HepG2 (cell line): ENCODE results near the gene ATE1. TPM values are rescaled to one million over a fixed set of nuclear protein-coding genes. Genes with fewer than 3 reads are reported as not detected.

Experiments used
- AHR ChIP-seq: IDR thresholded peaks from 2 replicates; pipeline ENCODE4 v1.6.1; 2018; ENCODE audit warnings: missing genetic modification reagents, missing compliant biosample characterization
- ATF3 ChIP-seq: sonication (generic); formaldehyde crosslinking; IDR thresholded peaks from 2 replicates; pipeline ENCODE4 v1.4.0; 2020; ENCODE audit warnings: missing genetic modification reagents
- BHLHE40 ChIP-seq: IDR thresholded peaks from 2 replicates; pipeline ENCODE4 v1.6.1; 2011; ENCODE audit warnings: low read length, improper control_type of control experiment
- CAMTA2 ChIP-seq: sonication (generic); formaldehyde crosslinking; IDR thresholded peaks from 2 replicates; pipeline ENCODE4 v1.4.0; 2020; ENCODE audit warnings: mild to moderate bottlenecking, missing genetic modification reagents, borderline replicate concordance
- E2F5 ChIP-seq: sonication (generic); formaldehyde crosslinking; conservative IDR thresholded peaks from 2 replicates; pipeline ENCODE4 v1.4.0; 2020; ENCODE audit warnings: missing genetic modification reagents
- EHMT2 ChIP-seq: fragments of 200-600 bp; sonication (generic); IDR thresholded peaks from 2 replicates; pipeline ENCODE4 v1.7.0; 2017; ENCODE audit warnings: antibody characterized with exemption, low read depth, low read length, borderline replicate concordance
- HNRNPUL1 ChIP-seq: fragments of 200-400 bp; formaldehyde crosslinking; IDR thresholded peaks from 2 replicates; pipeline ENCODE4 v1.6.1; 2017; ENCODE audit warnings: low read depth, mild to moderate bottlenecking, low read length, moderate library complexity
- JUND ChIP-seq: sonication (generic); formaldehyde crosslinking; IDR thresholded peaks from 2 replicates; pipeline ENCODE4 v1.8.0; 2022; ENCODE audit warnings: mild to moderate bottlenecking, missing genetic modification reagents
- MBNL3 ChIP-seq: fragments of 250-450 bp; sonication (Bioruptor Pico); conservative IDR thresholded peaks from 2 replicates; pipeline ENCODE4 v1.8.0; 2022; ENCODE audit warnings: mild to moderate bottlenecking, inconsistent platforms
- NFIB ChIP-seq: sonication (generic); formaldehyde crosslinking; IDR thresholded peaks from 2 replicates; pipeline ENCODE4 v1.9.0; 2021; ENCODE audit warnings: missing genetic modification reagents, mild to moderate bottlenecking, borderline replicate concordance
- NFRKB ChIP-seq: fragments of 450-650 bp; IDR thresholded peaks from 2 replicates; pipeline ENCODE4 v1.6.1; 2017
- PAXIP1 ChIP-seq: sonication (generic); formaldehyde crosslinking; conservative IDR thresholded peaks from 2 replicates; pipeline ENCODE4 v1.4.0; 2020; ENCODE audit warnings: mild to moderate bottlenecking, missing genetic modification reagents, moderate library complexity
- PLSCR1 ChIP-seq: sonication (generic); formaldehyde crosslinking; IDR thresholded peaks from 2 replicates; pipeline ENCODE4 v1.5.0; 2020; ENCODE audit warnings: missing genetic modification reagents, mild to moderate bottlenecking, borderline replicate concordance
- POLR2A ChIP-seq, 2 experiments: IDR thresholded peaks; 2 replicates each; pipeline ENCODE4 v1.6.1; 2011; ENCODE audit warnings: low read depth in 2 of 2, low read length in 2 of 2, mild to moderate bottlenecking in 1 of 2, moderate library complexity in 1 of 2; ENCODE audit not compliant: insufficient read depth in 1 of 2
- RBM22 ChIP-seq: fragments of 200-400 bp; formaldehyde crosslinking; optimal IDR thresholded peaks from 2 replicates; pipeline ENCODE3; 2017; ENCODE audit warnings: mild to moderate bottlenecking, low read length, moderate library complexity
- RCOR2 ChIP-seq: IDR thresholded peaks from 2 replicates; pipeline ENCODE4 v1.6.1; 2016; ENCODE audit warnings: missing biosample characterization, missing genetic modification reagents
- SALL1 ChIP-seq: sonication (generic); formaldehyde crosslinking; IDR thresholded peaks from 2 replicates; pipeline ENCODE4 v1.8.0; 2022; ENCODE audit warnings: mild to moderate bottlenecking, missing genetic modification reagents
- SPEN ChIP-seq: sonication (generic); formaldehyde crosslinking; IDR thresholded peaks from 2 replicates; pipeline ENCODE4 v1.5.1; 2020; ENCODE audit warnings: low read depth, mild to moderate bottlenecking, missing genetic modification reagents
- TEAD2 ChIP-seq: sonication (generic); formaldehyde crosslinking; IDR thresholded peaks from 2 replicates; pipeline ENCODE4 v1.9.0; 2021; ENCODE audit warnings: missing genetic modification reagents
- THAP7 ChIP-seq: sonication (generic); formaldehyde crosslinking; IDR thresholded peaks from 2 replicates; pipeline ENCODE4 v1.8.1; 2023; ENCODE audit warnings: mild to moderate bottlenecking, missing genetic modification reagents
- XBP1 ChIP-seq: sonication (generic); formaldehyde crosslinking; IDR thresholded peaks from 2 replicates; pipeline ENCODE4 v1.5.0; 2020; ENCODE audit warnings: missing genetic modification reagents
- ZBTB21 ChIP-seq: sonication (generic); formaldehyde crosslinking; IDR thresholded peaks from 2 replicates; pipeline ENCODE4 v1.4.0; 2020; ENCODE audit warnings: missing genetic modification reagents
- ZFP62 ChIP-seq: sonication (generic); formaldehyde crosslinking; IDR thresholded peaks from 2 replicates; pipeline ENCODE4 v1.4.0; 2020; ENCODE audit warnings: missing genetic modification reagents
- ZFX ChIP-seq: sonication (generic); formaldehyde crosslinking; IDR thresholded peaks from 2 replicates; pipeline ENCODE4 v1.4.0; 2020; ENCODE audit warnings: mild to moderate bottlenecking, low read depth, missing genetic modification reagents, moderate library complexity
- ZIK1 ChIP-seq: sonication (generic); formaldehyde crosslinking; IDR thresholded peaks from 2 replicates; pipeline ENCODE4 v1.5.0; 2020; ENCODE audit warnings: mild to moderate bottlenecking, low read depth, missing genetic modification reagents, borderline replicate concordance
- ZNF274 ChIP-seq: sonication (generic); formaldehyde crosslinking; IDR thresholded peaks from 2 replicates; pipeline ENCODE4 v1.5.1; 2020; ENCODE audit warnings: mild to moderate bottlenecking, missing genetic modification reagents
- polyA plus RNA-seq, 8 experiments: library from polyadenylated mRNA; depleted of rRNA in 3 of 8; stranded (reverse) in 7 of 8; unstranded in 1 of 8; fragments of >200 nt; fragmentation: Illumina TruSeq in 4 of 8; extraction: Trizol in 4 of 8; gene quantifications; 2 replicates each; pipeline versions ENCODE4 v1.2.1 to v1.2.3, GENCODE V29; 2011 to 2016; ENCODE audit warnings: low read depth in 4 of 8, missing spikeins in 1 of 8, mixed read lengths in 1 of 8; ENCODE audit not compliant: insufficient read depth in 1 of 8
- total RNA-seq, 5 experiments: library from RNA; depleted of rRNA; stranded (reverse); fragments of >200 nt; fragmentation: Illumina TruSeq; extraction: Trizol; gene quantifications; 2 replicates each; pipeline ENCODE4 v1.2.3, GENCODE V29; 2016; ENCODE audit warnings: low read depth in 1 of 5

ATE1 gene
- total and polyA plus RNA-seq, 2 of the 13 experiments (the other 11 are each of a cell fraction or from before 2014, with no cell fraction given), result 17.5 to 42.2 TPM

- TF ChIP-seq JUND, result no peak
- TF ChIP-seq CAMTA2, result no peak
- TF ChIP-seq SALL1, result peak; percentile 97
- TF ChIP-seq ZIK1 (CRISPR knock-in tag), result no peak
- no peak for TF ChIP-seq ATF3
- TF ChIP-seq RBM22, result peak; percentile 56
- no peak for TF ChIP-seq MBNL3 (CRISPR knock-in tag)
- no peak for TF ChIP-seq PLSCR1 (CRISPR knock-in tag)
- TF ChIP-seq ZBTB21, result no peak
- TF ChIP-seq NFIB, result no peak
- peak; percentile 75; the same call in 1 of the 2 replicates for TF ChIP-seq RCOR2
- 0 out of 2 replicates have a peak, but pooled peaks have one; percentile 54 for TF ChIP-seq AHR (CRISPR knock-in tag)
- peak; percentile 47 for TF ChIP-seq ZFX (CRISPR knock-in tag)
- no peak for TF ChIP-seq SPEN (CRISPR knock-in tag)
- TF ChIP-seq HNRNPUL1, result no peak
- TF ChIP-seq ZNF274 (CRISPR knock-in tag), result no peak
- TF ChIP-seq EHMT2, result no peak
- no peak for TF ChIP-seq THAP7
- TF ChIP-seq E2F5 (CRISPR knock-in tag), result no peak
- TF ChIP-seq BHLHE40, result no peak
- TF ChIP-seq POLR2A (IDR thresholded peaks at IDR 0.05; ENCODE audit: insufficient read depth in 1 of 2, low read depth in 2 of 2, low read length in 2 of 2), result no peak; a peak in 1 of 4 replicates
- TF ChIP-seq TEAD2, result no peak
- no peak for TF ChIP-seq NFRKB
- TF ChIP-seq XBP1 (CRISPR knock-in tag), result no peak
- no peak for TF ChIP-seq ZFP62
- TF ChIP-seq PAXIP1 (CRISPR knock-in tag), result peak; percentile 93
Observed at GRCh38 chr10:121854809-121855445, 72.9 kb downstream of the ATE1 start (continued).
